Measurements from ENCODE around the gene TM7SF2.

The TM7SF2 gene

DNA sequence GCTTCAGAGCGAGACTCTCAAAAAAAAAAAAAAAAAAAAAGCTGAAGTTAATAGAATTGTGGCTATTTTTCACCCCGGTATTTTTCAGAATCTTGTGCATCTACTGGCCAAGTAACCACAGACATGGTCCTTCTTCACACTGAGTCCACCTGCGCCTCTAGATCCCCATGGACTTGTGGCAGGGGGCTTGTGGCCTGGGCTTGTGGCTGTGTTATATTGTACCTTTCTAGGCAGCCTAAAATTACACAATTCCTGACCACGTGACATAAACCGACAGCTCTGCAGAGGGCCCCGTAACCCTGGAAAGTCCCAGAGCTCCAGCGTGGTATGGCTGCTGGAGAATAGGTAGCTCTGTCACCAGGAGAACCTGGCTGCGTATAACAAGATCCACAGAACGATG is 42.5 kb upstream of the TM7SF2 start:
- Histone ChIP-seq H3K4me1 (ENCODE audit: insufficient read depth, low read length) (no peaks in the 10 kb centered on the region), H3K9ac (ENCODE audit: low read depth, low read length) (no peak overlapping the region), H3K27me3 (ENCODE audit: insufficient read depth, low read length, poor library complexity) (no peaks in the 10 kb centered on the region), H3K36me3 (ENCODE audit: insufficient read depth, low read length) (no peaks in the 10 kb centered on the region), H3K4me3 (ENCODE audit: low read depth in 1 of 2, low read length in 2 of 2) (no peak overlapping the region), H3K79me2 (ENCODE audit: insufficient read depth, low read length) (no peaks in the 10 kb centered on the region), H3K4me2 (ENCODE audit: insufficient read depth, low read length) (no peak overlapping the region), H3K27ac (ENCODE audit: low read length) (no peak overlapping the region), H2AFZ (ENCODE audit: low read depth, low read length) (no peak overlapping the region), H3K9me3 (ENCODE audit: insufficient read depth, low read length, severe bottlenecking) (no peaks in the 10 kb centered on the region), H4K20me1 (ENCODE audit: insufficient read depth, low read length) (no peaks in the 10 kb centered on the region)
- ATAC-seq (ENCODE audit: insufficient read depth, low read depth) = no peak
- TF ChIP-seq EZH2 (IDR thresholded peaks at IDR 0.05; ENCODE audit: borderline replicate concordance, low read depth, low read length, severe bottlenecking) (no peak), CTCF (IDR thresholded peaks at IDR 0.05; ENCODE audit: borderline replicate concordance, extremely low read depth, low read length, poor library complexity, severe bottlenecking) (no peak)
- no peak for DNase-seq

DNA sequence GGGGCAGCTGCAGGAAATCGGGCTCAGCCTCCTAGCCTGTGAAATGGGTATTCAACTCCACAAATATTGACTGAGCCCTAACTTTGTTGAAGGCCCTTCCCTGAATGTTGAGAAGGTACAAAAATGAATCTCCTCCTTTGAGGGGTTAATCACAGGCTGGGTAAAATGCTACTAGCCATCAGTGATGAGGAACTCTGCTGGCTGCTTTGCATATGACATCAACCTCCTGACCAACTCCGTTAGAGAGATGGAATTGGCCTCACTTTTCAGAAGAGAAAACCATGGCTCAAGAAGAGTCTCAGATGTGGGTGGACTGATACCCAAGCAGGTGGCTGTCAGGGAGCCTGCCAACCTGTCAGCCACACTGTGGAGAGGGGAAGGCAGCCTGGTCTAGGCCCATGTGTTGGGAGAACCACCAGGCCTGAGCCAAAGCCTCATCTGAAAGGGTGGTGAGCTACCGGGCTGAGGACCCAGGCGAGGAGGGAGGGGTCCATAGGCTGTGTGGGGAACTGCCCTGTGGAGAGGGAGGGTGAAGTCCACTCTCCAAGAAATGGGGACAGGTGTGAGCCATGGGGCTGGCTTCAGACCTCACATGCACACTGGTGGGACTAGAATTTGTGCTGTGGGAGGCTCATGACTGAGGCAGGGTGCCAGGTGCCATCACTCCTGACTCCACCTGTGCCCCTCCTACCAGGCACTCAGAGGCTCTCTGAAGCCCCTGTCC is 39.6 kb upstream of the TM7SF2 start:
- no peak overlapping the region for H3K4me2 ChIP-seq (ENCODE audit: insufficient read depth, low read length)
- no peak for ATAC-seq (ENCODE audit: insufficient read depth, low read depth)
- no peaks in the 10 kb centered on the region for H3K79me2 ChIP-seq (ENCODE audit: insufficient read depth, low read length)
- no peak overlapping the region for H3K9ac ChIP-seq (ENCODE audit: low read depth, low read length)
- H4K20me1 ChIP-seq (ENCODE audit: insufficient read depth, low read length) = peaks cover under 1% of the 10 kb centered on the region; the same call in 1 of the 2 replicates
- no peak overlapping the region for H3K4me3 ChIP-seq (ENCODE audit: low read depth in 1 of 2, low read length in 2 of 2)
- no peaks in the 10 kb centered on the region for H3K27me3 ChIP-seq (ENCODE audit: insufficient read depth, low read length, poor library complexity)
- H3K36me3 ChIP-seq (ENCODE audit: insufficient read depth, low read length) = peaks cover 14% of the 10 kb centered on the region
- DNase-seq = no peak
- no peaks in the 10 kb centered on the region for H3K4me1 ChIP-seq (ENCODE audit: insufficient read depth, low read length)
- no peak overlapping the region for H2AFZ ChIP-seq (ENCODE audit: low read depth, low read length)
- H3K9me3 ChIP-seq (ENCODE audit: insufficient read depth, low read length, severe bottlenecking) = no peaks in the 10 kb centered on the region
- TF ChIP-seq CTCF (IDR thresholded peaks at IDR 0.05; ENCODE audit: borderline replicate concordance, extremely low read depth, low read length, poor library complexity, severe bottlenecking) = no peak
- no peak for TF ChIP-seq EZH2 (IDR thresholded peaks at IDR 0.05; ENCODE audit: borderline replicate concordance, low read depth, low read length, severe bottlenecking)
- H3K27ac ChIP-seq (ENCODE audit: low read length) = no peak overlapping the region

GRCh38 chr11:65072631-65072966 is 39.1 kb upstream of the TM7SF2 start:
- Histone ChIP-seq H3K79me2 (ENCODE audit: insufficient read depth, low read length) (peaks cover 2% of the 10 kb centered on the region), H3K9me3 (ENCODE audit: insufficient read depth, low read length, severe bottlenecking) (no peaks in the 10 kb centered on the region), H3K9ac (ENCODE audit: low read depth, low read length) (no peak overlapping the region), H4K20me1 (ENCODE audit: insufficient read depth, low read length) (peaks cover 6% of the 10 kb centered on the region), H3K27me3 (ENCODE audit: insufficient read depth, low read length, poor library complexity) (no peaks in the 10 kb centered on the region), H3K4me2 (ENCODE audit: insufficient read depth, low read length) (no peak overlapping the region), H3K4me3 (ENCODE audit: low read depth in 1 of 2, low read length in 2 of 2) (no peak overlapping the region), H3K36me3 (ENCODE audit: insufficient read depth, low read length) (peaks cover 19% of the 10 kb centered on the region), H2AFZ (ENCODE audit: low read depth, low read length) (no peak overlapping the region), H3K4me1 (ENCODE audit: insufficient read depth, low read length) (peaks cover 4% of the 10 kb centered on the region; the same call in 1 of the 2 replicates), H3K27ac (ENCODE audit: low read length) (no peak overlapping the region)
- no peak for TF ChIP-seq CTCF (IDR thresholded peaks at IDR 0.05; ENCODE audit: borderline replicate concordance, extremely low read depth, low read length, poor library complexity, severe bottlenecking)
- no peak for TF ChIP-seq EZH2 (IDR thresholded peaks at IDR 0.05; ENCODE audit: borderline replicate concordance, low read depth, low read length, severe bottlenecking)
- ATAC-seq (ENCODE audit: insufficient read depth, low read depth) = no peak
- no peak for DNase-seq
